DMS153 treated with DMSO at 0.1 percent for 48 hours (cell line): ENCODE data around the gene BET1L.
"Not testable (repeated sequence)": the region's sequence is repeated elsewhere in the genome, so short reads cannot be mapped to it uniquely, and the experiment has no call there.

Experiments used
- DNase-seq: peaks from one replicate; lab custom pipeline; 2025; ENCODE audit not compliant: unreplicated experiment; lab: John Stamatoyannopoulos, UW

Gene BET1L

DNA sequence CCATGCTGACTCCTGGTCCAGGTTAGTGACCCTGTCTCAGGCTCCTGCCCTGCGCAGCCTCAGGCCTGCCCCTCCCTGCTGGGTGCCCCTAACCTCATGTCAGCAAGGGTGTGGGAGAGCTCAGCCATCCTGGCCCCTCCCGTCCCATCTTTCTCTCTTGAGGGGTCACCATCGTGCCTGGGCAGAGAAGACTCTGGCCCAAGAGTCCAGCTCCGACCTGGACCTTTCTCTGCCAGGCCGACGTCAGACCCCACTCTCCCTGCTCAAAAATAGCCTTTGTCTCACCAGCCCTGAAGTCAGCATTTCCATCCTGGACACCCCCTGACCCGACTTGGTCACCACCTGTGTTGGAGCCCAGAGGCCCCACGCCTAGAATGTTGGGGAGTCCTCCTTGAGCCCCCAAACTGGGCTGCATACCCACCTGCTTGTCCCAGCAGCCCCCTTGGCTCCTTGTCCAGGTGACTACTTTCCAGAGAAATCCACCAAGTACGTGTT is 9.4 kb downstream of the BET1L start:
- no peak for DNase-seq

DNA sequence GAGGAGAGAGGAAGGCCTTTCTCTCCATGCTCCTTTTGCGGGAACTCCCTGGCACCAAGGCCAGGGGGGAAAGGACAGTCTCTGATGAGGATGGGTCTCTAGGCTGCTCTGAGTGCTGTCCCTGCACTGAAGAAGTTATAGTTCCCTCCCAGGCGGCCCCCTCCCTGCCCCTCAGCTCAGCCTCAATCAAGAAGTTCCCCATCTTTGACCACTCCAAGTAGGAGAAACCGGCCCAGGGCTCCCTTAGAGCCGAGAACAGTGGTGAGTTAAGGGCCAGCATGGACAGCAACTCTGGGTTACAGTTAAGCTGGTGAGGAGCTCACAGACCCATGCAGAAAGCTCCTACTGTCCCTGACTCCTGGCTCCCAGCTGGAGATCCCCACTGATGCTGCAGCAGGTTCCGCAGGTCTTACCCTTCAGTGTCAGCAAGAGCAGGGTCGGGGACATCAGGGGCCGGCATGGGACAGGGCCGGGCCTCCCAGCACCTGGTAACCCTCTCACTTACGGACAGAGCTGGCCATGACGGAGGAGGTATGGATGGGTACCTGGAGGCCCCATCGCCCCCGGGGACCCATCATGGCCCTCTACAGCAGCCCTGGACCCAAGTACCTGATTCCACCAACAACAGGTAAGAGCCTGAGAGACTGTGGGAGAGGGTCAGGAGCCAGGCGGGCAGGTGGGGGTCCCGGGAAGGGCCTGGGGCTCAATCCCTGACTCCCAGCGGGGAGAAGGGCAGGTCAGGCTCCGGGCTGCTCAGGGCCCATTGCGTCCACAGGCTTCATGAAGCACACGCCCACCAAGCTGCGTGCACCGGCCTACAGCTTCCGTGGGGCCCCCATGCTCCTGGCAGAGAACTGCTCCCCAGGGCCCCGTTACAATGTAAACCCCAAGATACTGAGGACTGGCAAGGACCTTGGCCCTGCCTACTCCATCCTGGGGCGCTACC is 10.1 kb downstream of the BET1L start:
- no peak for DNase-seq

DNA sequence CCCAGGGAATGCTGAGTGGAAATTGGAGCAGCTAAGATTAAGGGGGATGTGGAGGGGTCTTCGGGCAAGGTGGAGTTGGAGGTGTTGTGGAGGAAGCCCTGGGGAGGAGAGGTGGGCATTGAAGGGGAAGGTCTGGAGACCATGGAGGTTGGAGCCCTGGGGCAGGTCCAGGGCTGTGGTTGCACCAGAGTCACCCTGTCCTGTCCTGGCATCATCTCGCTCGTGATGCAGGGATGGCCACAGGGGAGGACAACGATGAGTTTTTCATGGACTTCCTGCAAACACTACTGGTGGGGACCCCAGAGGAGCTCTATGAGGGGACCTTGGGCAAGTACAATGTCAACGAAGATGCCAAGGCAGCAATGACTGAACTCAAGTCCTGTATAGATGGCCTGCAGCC is 13.7 kb downstream of the BET1L start:
- DNase-seq = not testable (repeated sequence)

DNA sequence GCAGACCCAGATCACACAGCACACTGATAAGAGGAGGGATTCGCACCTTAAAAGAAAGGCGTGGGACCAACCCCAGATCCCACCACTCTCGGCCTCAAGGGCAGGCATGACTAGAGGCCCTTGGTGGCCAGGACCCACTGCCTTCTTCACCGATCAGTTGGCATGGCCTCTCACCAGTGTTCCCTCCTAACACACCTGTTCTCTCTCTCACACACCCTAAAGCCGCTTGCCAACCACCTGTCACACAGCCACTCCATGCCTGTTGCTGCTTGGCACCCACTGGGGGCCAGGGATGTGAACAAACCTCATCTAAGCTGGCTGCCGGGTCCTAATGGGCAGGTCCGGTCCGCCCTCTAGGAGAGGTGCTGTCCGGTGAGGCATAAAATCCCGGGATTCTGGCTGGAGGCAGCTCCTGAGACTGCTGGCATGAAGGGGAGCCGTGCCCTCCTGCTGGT is 14.5 kb downstream of the BET1L start, which contains the start of gene SCGB1C1:
SCGB1C1 (plus strand) TSS at position 405 of the 455 bp plus-strand sequence; CDS start at position 427, 22 bp downstream.
- DNase-seq = not testable (repeated sequence)

DNA sequence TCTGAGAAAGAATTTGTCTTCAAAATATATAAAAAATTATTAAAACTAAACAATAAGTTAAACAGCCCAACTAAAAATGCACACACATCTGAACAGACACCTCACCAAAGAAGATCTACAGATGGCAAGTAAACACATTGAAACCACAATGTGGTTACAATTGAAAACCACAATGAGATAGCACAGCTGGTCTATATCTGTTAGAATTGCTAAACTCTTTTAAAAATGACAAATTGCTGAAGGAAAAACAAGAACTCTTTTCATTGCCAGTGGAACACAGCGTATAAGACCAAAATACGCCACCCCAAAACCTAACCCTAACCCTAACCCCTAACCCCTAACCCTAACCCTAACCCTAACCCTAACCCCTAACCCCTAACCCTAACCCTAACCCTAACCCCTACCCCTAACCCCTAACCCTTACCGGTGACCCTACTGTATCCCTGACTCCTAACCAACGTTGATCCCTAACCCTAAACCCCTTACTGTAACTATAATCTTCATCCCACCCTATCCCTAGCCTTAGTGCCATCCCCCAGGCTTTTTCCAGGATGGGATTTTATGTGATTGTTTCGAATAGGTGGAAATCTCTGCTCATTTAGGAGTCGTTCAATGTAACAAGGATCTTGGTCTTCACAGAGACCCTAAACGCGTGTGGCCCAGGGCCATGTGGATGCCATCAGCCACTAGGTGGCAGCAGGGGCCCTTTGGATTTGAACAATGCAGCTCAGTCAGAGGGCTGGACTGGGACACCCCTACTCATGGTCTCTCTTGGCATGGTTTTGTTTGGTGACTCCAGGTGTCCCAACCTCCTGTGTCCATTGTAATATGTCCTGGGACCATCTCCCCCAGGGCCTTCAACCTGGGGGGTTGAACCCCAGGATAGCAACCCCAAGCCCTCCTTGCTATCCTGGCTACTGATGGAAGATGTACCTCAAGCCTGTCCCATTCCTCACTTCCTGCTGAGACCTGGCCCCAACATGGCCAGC is 15.4 kb downstream of the BET1L start:
- not testable (repeated sequence) for DNase-seq

DNA sequence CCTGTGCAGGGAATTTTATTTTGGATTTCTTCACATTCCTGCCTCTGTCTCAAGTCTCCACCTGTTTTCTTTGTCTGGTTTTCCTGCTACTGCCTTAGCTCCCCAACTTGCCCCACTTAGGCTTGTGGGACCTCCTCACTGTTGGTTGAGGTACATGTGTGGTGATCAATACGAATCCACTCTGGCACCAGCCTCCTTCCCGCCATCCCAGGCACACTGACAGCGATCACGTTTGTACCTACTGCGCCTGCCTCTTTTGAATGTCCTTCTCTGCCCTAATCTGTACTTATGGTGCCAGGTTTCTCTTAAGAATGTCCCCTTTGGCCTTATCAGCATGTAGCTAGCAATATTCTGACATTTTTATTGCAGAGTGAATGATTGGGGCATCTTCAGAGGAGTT is 16.7 kb downstream of the BET1L start:
- DNase-seq = not testable (repeated sequence)

DNA sequence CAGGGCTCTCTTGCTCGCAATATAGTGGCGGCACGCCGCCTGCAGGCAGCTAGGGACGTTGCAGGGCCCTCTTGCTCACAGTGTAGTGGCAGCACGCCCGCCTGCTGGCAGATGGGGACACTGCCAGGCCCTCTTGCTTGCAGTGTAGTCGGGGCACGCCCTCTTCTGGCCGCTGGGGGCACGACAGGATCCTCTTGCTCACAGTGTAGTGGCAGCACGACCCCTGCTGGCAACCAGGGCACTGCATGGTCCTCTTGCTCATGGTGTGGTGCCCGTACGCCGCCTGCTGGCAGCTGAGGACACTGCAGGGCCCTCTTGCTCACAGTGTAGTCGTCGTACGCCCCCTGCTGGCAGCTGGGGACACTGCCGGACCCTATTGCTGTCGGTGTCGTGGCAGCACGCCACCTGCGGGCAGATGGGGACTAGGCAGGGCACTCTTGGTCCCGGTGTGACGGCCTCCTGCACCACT is 17.3 kb downstream of the BET1L start:
- DNase-seq = not testable (repeated sequence)

DNA sequence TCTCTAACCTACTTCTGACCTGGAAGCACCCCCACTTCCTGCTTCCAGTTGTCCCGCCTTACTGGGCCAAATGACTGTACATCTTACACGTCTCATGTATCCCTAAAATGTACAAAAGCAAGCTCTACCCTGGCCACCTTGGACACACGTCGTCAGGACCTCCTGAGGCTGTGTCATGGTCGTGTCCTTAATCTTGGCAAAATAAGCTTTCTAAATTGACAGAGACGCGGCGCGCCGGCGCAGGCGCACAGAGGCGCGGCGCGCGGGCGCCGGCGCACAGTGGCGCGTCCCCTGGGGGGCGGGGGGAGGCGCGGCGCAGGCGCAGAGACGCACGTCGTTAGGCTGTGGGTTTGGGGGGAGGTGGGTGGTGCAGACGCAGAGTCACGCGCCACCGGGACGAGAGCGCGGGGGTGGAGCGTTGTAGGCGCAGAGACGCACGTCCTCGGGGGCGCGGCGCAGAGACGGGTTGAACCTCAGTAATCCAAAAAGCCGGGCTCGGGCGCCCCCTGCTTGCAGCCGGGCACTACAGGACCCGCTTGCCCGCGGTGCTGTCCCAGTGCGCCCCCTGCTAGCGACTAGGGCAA is 17.9 kb downstream of the BET1L start:
- not testable (repeated sequence) for DNase-seq

DNA sequence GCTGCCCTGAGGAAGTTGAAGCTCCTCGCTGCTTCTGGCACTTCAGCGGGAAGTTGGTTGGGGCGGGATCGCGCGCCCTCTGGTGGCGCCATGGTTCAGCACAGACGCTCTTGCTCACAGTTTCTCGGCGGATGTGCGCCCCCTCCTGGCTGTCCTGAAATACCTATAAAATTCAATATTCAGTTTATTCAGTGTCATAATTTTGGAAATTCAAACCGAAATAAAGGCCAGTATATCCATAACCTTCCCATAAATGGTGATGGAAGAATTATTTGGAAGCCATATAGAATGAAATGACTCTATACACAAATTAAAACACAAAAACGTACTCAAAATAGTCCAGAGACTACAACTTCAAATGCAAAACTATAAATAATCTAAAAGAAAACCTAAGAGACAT is 27.0 kb downstream of the BET1L start:
- DNase-seq = not testable (repeated sequence)
